IMR-90 (cell line): ENCODE measurements around the gene HTR5A. TPM values are rescaled to one million over a fixed set of nuclear protein-coding genes. Genes with fewer than 3 reads are reported as not detected.

Source experiments
- ATAC-seq: fragments of 200-7000 bp; cut with Tn5 transposase; 2 replicates; pipeline ENCODE4 v1.9.1; 2020; ENCODE audit warnings: low read depth, mild to moderate bottlenecking, moderate library complexity
- BruUV-seq: library from RNA; stranded (reverse); fragments of 400-500 nt; replicated peaks from 2 replicates; lab custom pipeline; 2021; lab: Mats Ljungman, UMichigan
- CTCF ChIA-PET: fragments of 300-600 bp; formaldehyde crosslinking; extraction: SDS; loops from one replicate; lab custom pipeline; 2021; ENCODE audit warnings: antibody characterized with exemption; lab: Yijun Ruan, JAX
- POLR2A ChIA-PET: fragments of 300-600 bp; sonication (Branson Sonifier 250); formaldehyde crosslinking; loops from one replicate; lab custom pipeline; 2022; ENCODE audit warnings: antibody characterized with exemption; ENCODE audit not compliant: unreplicated experiment; lab: Charles Lee
- DNase-seq: peaks from one replicate; pipeline ENCODE4 v3.0.0; 2013
- H2AFZ ChIP-seq: replicated peaks from 2 replicates; pipeline ENCODE3; 2013; ENCODE audit warnings: low read length, mild to moderate bottlenecking; ENCODE audit not compliant: poor library complexity
- H2AK5ac ChIP-seq: 2 replicates; pipeline ENCODE4 v1.6.1; 2013; ENCODE audit warnings: low read depth, low read length, inconsistent platforms
- H2AK9ac ChIP-seq: replicated peaks from 2 replicates; pipeline ENCODE3; 2013; ENCODE audit warnings: mild to moderate bottlenecking, low read depth, low read length, moderate library complexity; ENCODE audit not compliant: poor library complexity
- H2BK120ac ChIP-seq: 2 replicates; pipeline ENCODE4 v1.6.1; 2013; ENCODE audit warnings: low read depth, low read length, inconsistent platforms
- H2BK15ac ChIP-seq: 3 replicates; pipeline ENCODE4 v1.6.1; 2013; ENCODE audit warnings: low read depth, low read length, inconsistent platforms
- H2BK20ac ChIP-seq: 2 replicates; pipeline ENCODE4 v1.6.1; 2013; ENCODE audit warnings: low read depth, mild to moderate bottlenecking, inconsistent platforms, low read length, moderate library complexity
- H2BK5ac ChIP-seq: 2 replicates; pipeline ENCODE4 v1.6.1; 2013; ENCODE audit warnings: mild to moderate bottlenecking, low read depth, low read length, inconsistent platforms; ENCODE audit not compliant: poor library complexity, severe bottlenecking
- H3K14ac ChIP-seq: replicated peaks from 2 replicates; pipeline ENCODE4 v1.6.1; 2013; ENCODE audit warnings: low read depth, low read length, inconsistent platforms
- H3K18ac ChIP-seq: 2 replicates; pipeline ENCODE4 v1.6.1; 2013; ENCODE audit warnings: low read depth, low read length, control low read depth
- H3K23ac ChIP-seq: 2 replicates; pipeline ENCODE4 v1.6.1; 2013; ENCODE audit warnings: low read depth, low read length, inconsistent platforms
- H3K27ac ChIP-seq: 2 replicates; pipeline ENCODE4 v1.5.1; 2013; ENCODE audit warnings: mild to moderate bottlenecking, control low read depth, low read length; ENCODE audit not compliant: insufficient read depth
- H3K27me3 ChIP-seq: 2 replicates; pipeline ENCODE4 v1.6.1; 2013; ENCODE audit warnings: low read length; ENCODE audit not compliant: control insufficient read depth, insufficient read depth
- H3K36me3 ChIP-seq: 2 replicates; pipeline ENCODE4 v1.6.1; 2013; ENCODE audit warnings: low read length, mixed read lengths; ENCODE audit not compliant: control insufficient read depth, insufficient read depth
- H3K4ac ChIP-seq: 2 replicates; pipeline ENCODE4 v1.6.1; 2013; ENCODE audit warnings: low read depth, low read length, inconsistent platforms
- H3K4me1 ChIP-seq: 2 replicates; pipeline ENCODE4 v1.6.1; 2013; ENCODE audit warnings: low read length, mixed read lengths; ENCODE audit not compliant: control insufficient read depth, insufficient read depth
- H3K4me2 ChIP-seq: 2 replicates; pipeline ENCODE4 v1.6.1; 2013; ENCODE audit warnings: low read depth, mild to moderate bottlenecking, control low read depth, low read length, moderate library complexity
- H3K4me3 ChIP-seq: 2 replicates; pipeline ENCODE4 v1.5.1; 2013; ENCODE audit warnings: low read depth, mild to moderate bottlenecking, control low read depth, low read length, moderate library complexity; ENCODE audit not compliant: insufficient read depth
- H3K56ac ChIP-seq: 2 replicates; pipeline ENCODE4 v1.6.1; 2013; ENCODE audit warnings: low read length, inconsistent platforms; ENCODE audit not compliant: insufficient read depth; ENCODE audit errors: extremely low read depth
- H3K79me1 ChIP-seq, 2 experiments: 2 replicates each; pipeline ENCODE4 v1.6.1; 2013; ENCODE audit warnings: low read length in 2 of 2, inconsistent platforms in 1 of 2, low read depth in 1 of 2
- H3K9ac ChIP-seq: 2 replicates; pipeline ENCODE4 v1.6.1; 2013; ENCODE audit warnings: low read depth, low read length, control low read depth
- H3K9me1 ChIP-seq: 2 replicates; pipeline ENCODE4 v1.6.1; 2013; ENCODE audit warnings: low read length, inconsistent platforms; ENCODE audit not compliant: insufficient read depth
- H3K9me3 ChIP-seq: 2 replicates; pipeline ENCODE4 v1.6.1; 2013; ENCODE audit warnings: low read length; ENCODE audit not compliant: control insufficient read depth, insufficient read depth
- H4K20me1 ChIP-seq: 2 replicates; pipeline ENCODE4 v1.6.1; 2013; ENCODE audit warnings: low read length, inconsistent platforms; ENCODE audit not compliant: insufficient read depth
- H4K5ac ChIP-seq: 2 replicates; pipeline ENCODE4 v1.6.1; 2013; ENCODE audit warnings: mild to moderate bottlenecking, low read depth, low read length, control low read depth
- H4K8ac ChIP-seq, 2 experiments: 2 replicates each; pipeline ENCODE4 v1.6.1; 2013; ENCODE audit warnings: low read depth in 2 of 2, low read length in 2 of 2, control low read depth in 1 of 2, inconsistent platforms in 1 of 2
- H4K91ac ChIP-seq: 2 replicates; pipeline ENCODE4 v1.6.1; 2013; ENCODE audit warnings: low read depth, low read length, inconsistent platforms; ENCODE audit not compliant: insufficient read depth
- BHLHE40 ChIP-seq: fragments of 150-350 bp; IDR thresholded peaks from 2 replicates; pipeline ENCODE4 v1.6.1; 2016; ENCODE audit warnings: mild to moderate bottlenecking, low read depth, low read length
- CEBPB ChIP-seq: IDR thresholded peaks from 2 replicates; pipeline ENCODE4 v1.6.1; 2012; ENCODE audit warnings: low read depth, low read length, improper control_type of control experiment
- CHD1 ChIP-seq: IDR thresholded peaks from 2 replicates; pipeline ENCODE4 v1.6.1; 2012; ENCODE audit warnings: low read depth, low read length, improper control_type of control experiment
- FOS ChIP-seq: fragments of 150-350 bp; IDR thresholded peaks from 2 replicates; pipeline ENCODE4 v1.6.1; 2016; ENCODE audit warnings: low read depth, low read length
- MAFK ChIP-seq: IDR thresholded peaks from 2 replicates; pipeline ENCODE4 v1.6.1; 2012; ENCODE audit warnings: low read depth, low read length, improper control_type of control experiment
- MAZ ChIP-seq: IDR thresholded peaks from 2 replicates; pipeline ENCODE4 v1.6.1; 2012; ENCODE audit warnings: low read depth, mild to moderate bottlenecking, low read length, improper control_type of control experiment, moderate library complexity, borderline replicate concordance
- MXI1 ChIP-seq: IDR thresholded peaks from 2 replicates; pipeline ENCODE4 v1.6.1; 2012; ENCODE audit warnings: low read depth, mild to moderate bottlenecking, low read length, moderate library complexity, borderline replicate concordance
- NFE2L2 ChIP-seq: fragments of 150-350 bp; IDR thresholded peaks from 2 replicates; pipeline ENCODE4 v1.6.1; 2016; ENCODE audit warnings: low read depth, mild to moderate bottlenecking, low read length
- POLR2A ChIP-seq: IDR thresholded peaks from 2 replicates; pipeline ENCODE4 v1.6.1; 2012; ENCODE audit warnings: mild to moderate bottlenecking, low read depth, low read length
- RAD21 ChIP-seq: IDR thresholded peaks from 2 replicates; pipeline ENCODE4 v1.6.1; 2012; ENCODE audit warnings: low read length, improper control_type of control experiment
- RCOR1 ChIP-seq: IDR thresholded peaks from 2 replicates; pipeline ENCODE4 v1.6.1; 2012; ENCODE audit warnings: mild to moderate bottlenecking, low read length, improper control_type of control experiment; ENCODE audit not compliant: insufficient replicate concordance
- RFX5 ChIP-seq: IDR thresholded peaks from 2 replicates; pipeline ENCODE4 v1.8.0; 2012; ENCODE audit warnings: low read depth, mild to moderate bottlenecking, low read length, moderate library complexity
- SMC3 ChIP-seq: fragments of 150-350 bp; IDR thresholded peaks from 2 replicates; pipeline ENCODE4 v1.6.1; 2016; ENCODE audit warnings: low read depth, mild to moderate bottlenecking, antibody characterized with exemption, low read length, moderate library complexity
- WGBS, 2 experiments: methylation state at CpG; one replicate each; pipeline versions ENCODE4 v1.1.5 to v1.1.7; 2013; ENCODE audit warnings: missing lambda C conversion rate in 2 of 2; ENCODE audit not compliant: insufficient read length in 1 of 2; ENCODE audit errors: extremely low coverage in 2 of 2; 5-methylcytosine and 5-hydroxymethylcytosine counted together
- dilution Hi-C: fragments of 300-500 bp; cut with HindIII; formaldehyde crosslinking; loops from one replicate; pipeline ENCODE4 v1.14.3; 2018; ENCODE audit warnings: low sequenced_read_pairs; ENCODE audit not compliant: unreplicated experiment
- in situ Hi-C: fragments of 300-500 bp; cut with MboI; formaldehyde crosslinking; loops from 3 replicates; pipeline ENCODE4 v1.14.3; 2019; ENCODE audit warnings: low sequenced_read_pairs, inconsistent platforms, mixed read lengths
- intact Hi-C: fragments of 100-400 bp; cut with micrococcal nuclease; formaldehyde crosslinking; loops from 2 replicates; pipeline ENCODE4 v1.10.0; 2022
- polyA plus RNA-seq, 3 experiments: library from polyadenylated mRNA; depleted of rRNA; stranded (reverse); fragments of >200 nt; gene quantifications; 2 replicates each; pipeline ENCODE4 v1.2.3, GENCODE V29; 2012; ENCODE audit warnings: low replicate concordance in 1 of 3
- total RNA-seq: library from RNA; depleted of rRNA; stranded (reverse); fragments of >200 nt; gene quantifications from 2 replicates; pipeline ENCODE4 v1.2.3, GENCODE V29; 2012
- TF ChIP-seq, protein P1 (sequence below): fragments of 150-350 bp; IDR thresholded peaks from 2 replicates; pipeline ENCODE4 v1.6.1; 2017; ENCODE audit warnings: mild to moderate bottlenecking, antibody characterized with exemption, low read length, low read depth
- TF ChIP-seq, protein P2 (sequence below): fragments of 150-350 bp; IDR thresholded peaks from 2 replicates; pipeline ENCODE4 v1.6.1; 2016; ENCODE audit warnings: low read depth, mild to moderate bottlenecking, low read length, moderate library complexity, borderline replicate concordance
- TF ChIP-seq, protein P3 (sequence below): conservative IDR thresholded peaks from 2 replicates; pipeline ENCODE4 v1.5.1; 2012; ENCODE audit warnings: mild to moderate bottlenecking, low read depth, low read length, improper control_type of control experiment

Gene HTR5A
- total and polyA plus RNA-seq, 2 of the 4 experiments (the other 2 are of a cell fraction): not detected

DNA sequence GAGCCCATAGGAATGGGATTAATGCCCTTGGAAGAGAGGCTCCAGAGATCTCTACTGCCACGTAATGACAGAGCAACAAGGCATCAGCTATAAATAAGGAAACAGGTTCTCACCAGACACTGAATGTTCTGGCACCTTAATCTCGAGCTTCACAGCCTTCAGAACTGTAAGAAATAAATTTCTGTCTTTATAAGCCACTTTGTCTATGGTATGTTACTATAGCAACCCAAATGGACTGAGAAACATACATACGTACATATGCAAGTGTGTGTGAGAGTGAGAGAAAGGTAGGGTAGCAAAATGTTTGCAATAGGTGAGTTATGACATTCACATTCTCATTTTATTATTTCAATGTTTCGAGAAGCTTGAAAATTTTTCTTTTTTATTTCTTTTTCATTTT, 22.1 kb upstream of the HTR5A start:
- TF ChIP-seq MAFK (no peak), MXI1 (no peak), RCOR1 (no peak), SMC3 (no peak), CHD1 (no peak), NFE2L2 (no peak), POLR2A (no peak), MAZ (no peak), RAD21 (no peak), BHLHE40 (no peak), CEBPB (no peak), FOS (no peak), RFX5 (no peak)
- TF ChIP-seq, protein P1, sequence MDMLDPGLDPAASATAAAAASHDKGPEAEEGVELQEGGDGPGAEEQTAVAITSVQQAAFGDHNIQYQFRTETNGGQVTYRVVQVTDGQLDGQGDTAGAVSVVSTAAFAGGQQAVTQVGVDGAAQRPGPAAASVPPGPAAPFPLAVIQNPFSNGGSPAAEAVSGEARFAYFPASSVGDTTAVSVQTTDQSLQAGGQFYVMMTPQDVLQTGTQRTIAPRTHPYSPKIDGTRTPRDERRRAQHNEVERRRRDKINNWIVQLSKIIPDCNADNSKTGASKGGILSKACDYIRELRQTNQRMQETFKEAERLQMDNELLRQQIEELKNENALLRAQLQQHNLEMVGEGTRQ: no peak
- TF ChIP-seq, protein P2, sequence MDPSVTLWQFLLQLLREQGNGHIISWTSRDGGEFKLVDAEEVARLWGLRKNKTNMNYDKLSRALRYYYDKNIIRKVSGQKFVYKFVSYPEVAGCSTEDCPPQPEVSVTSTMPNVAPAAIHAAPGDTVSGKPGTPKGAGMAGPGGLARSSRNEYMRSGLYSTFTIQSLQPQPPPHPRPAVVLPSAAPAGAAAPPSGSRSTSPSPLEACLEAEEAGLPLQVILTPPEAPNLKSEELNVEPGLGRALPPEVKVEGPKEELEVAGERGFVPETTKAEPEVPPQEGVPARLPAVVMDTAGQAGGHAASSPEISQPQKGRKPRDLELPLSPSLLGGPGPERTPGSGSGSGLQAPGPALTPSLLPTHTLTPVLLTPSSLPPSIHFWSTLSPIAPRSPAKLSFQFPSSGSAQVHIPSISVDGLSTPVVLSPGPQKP: no peak
- TF ChIP-seq, protein P3, sequence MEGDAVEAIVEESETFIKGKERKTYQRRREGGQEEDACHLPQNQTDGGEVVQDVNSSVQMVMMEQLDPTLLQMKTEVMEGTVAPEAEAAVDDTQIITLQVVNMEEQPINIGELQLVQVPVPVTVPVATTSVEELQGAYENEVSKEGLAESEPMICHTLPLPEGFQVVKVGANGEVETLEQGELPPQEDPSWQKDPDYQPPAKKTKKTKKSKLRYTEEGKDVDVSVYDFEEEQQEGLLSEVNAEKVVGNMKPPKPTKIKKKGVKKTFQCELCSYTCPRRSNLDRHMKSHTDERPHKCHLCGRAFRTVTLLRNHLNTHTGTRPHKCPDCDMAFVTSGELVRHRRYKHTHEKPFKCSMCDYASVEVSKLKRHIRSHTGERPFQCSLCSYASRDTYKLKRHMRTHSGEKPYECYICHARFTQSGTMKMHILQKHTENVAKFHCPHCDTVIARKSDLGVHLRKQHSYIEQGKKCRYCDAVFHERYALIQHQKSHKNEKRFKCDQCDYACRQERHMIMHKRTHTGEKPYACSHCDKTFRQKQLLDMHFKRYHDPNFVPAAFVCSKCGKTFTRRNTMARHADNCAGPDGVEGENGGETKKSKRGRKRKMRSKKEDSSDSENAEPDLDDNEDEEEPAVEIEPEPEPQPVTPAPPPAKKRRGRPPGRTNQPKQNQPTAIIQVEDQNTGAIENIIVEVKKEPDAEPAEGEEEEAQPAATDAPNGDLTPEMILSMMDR: no peak
- Histone ChIP-seq H3K9me1 (no peaks in the 10 kb centered on the region), H3K4me2 (no peak overlapping the region), H3K9ac (no peak overlapping the region), H4K91ac (no peak overlapping the region), H3K4me1 (no peaks in the 10 kb centered on the region), H3K23ac (no peak overlapping the region), H3K27me3 (no peaks in the 10 kb centered on the region), H4K20me1 (no peaks in the 10 kb centered on the region), H3K56ac (no peak overlapping the region), H3K79me1 (no peaks in the 10 kb centered on the region), H2AK5ac (no peak overlapping the region), H2BK15ac (no peak overlapping the region), H2BK5ac (no peak overlapping the region), H4K8ac (no peak overlapping the region), H3K18ac (no peak overlapping the region), H3K14ac (no peak overlapping the region), H2AK9ac (no peak overlapping the region), H3K27ac (no peak overlapping the region), H3K4ac (no peak overlapping the region), H3K9me3 (no peaks in the 10 kb centered on the region), H3K4me3 (no peak overlapping the region), H3K36me3 (no peaks in the 10 kb centered on the region), H2AFZ (no peak overlapping the region), H2BK120ac (no peak overlapping the region), H2BK20ac (no peak overlapping the region), H4K5ac (no peak overlapping the region)
- in situ Hi-C loops (no loop called here), intact Hi-C loops (no loop called here), dilution Hi-C loops (no loop called here)
- ChIA-PET POLR2A (no interaction called here), CTCF (no interaction called here)
- no TSS peak for BruUV-seq
- no CpG with 5 or more reads among the region's 4 CpGs for WGBS, 2 experiments
- no peak for DNase-seq
- no peak for ATAC-seq
